SK-N-SH (cell line): ENCODE results near the gene HHIPL1.

Source experiments
- JUND ChIP-seq: IDR thresholded peaks from 2 replicates; pipeline ENCODE4 v1.4.0; 2012
- MXI1 ChIP-seq: IDR thresholded peaks from 2 replicates; pipeline ENCODE4 v1.6.1; 2012; ENCODE audit warnings: mild to moderate bottlenecking, low read depth, low read length, improper control_type of control experiment
- POLR2AphosphoS5 ChIP-seq: IDR thresholded peaks from 2 replicates; pipeline ENCODE4 v1.6.1; 2012; ENCODE audit warnings: low read depth, low read length
- RAD21 ChIP-seq: IDR thresholded peaks from 2 replicates; pipeline ENCODE4 v1.6.1; 2012; ENCODE audit warnings: mild to moderate bottlenecking, low read length
- TF ChIP-seq, protein P1 (sequence below): fragments of 200-600 bp; sonication (generic); IDR thresholded peaks from 2 replicates; pipeline ENCODE4 v1.6.1; 2017; ENCODE audit warnings: antibody characterized with exemption, mild to moderate bottlenecking, moderate library complexity
- TF ChIP-seq, protein P2 (sequence below): IDR thresholded peaks from 2 replicates; pipeline ENCODE4 v1.6.1; 2012; ENCODE audit warnings: mild to moderate bottlenecking, low read depth, low read length, moderate library complexity

DNA sequence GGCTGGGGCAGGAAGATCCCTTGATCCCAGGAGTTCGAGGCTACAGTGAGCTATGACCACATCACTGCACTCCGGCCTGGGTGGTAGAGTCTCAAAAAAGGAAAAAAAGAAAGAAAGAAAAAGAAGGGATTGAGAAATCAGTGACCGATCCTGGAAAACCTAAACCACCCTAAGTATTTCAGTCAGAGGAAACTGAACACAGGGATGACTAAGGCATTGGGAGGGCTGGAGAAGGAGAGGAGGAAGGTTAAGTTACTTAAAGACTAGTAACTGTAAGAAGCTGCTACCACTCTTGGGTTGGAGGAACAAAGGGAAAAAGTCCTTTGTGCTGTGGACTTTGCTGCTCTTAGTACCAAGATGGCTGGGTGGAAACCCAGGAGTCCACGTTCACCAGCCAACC lies 10.6 kb downstream of the HHIPL1 start:
- TF ChIP-seq, protein P1, sequence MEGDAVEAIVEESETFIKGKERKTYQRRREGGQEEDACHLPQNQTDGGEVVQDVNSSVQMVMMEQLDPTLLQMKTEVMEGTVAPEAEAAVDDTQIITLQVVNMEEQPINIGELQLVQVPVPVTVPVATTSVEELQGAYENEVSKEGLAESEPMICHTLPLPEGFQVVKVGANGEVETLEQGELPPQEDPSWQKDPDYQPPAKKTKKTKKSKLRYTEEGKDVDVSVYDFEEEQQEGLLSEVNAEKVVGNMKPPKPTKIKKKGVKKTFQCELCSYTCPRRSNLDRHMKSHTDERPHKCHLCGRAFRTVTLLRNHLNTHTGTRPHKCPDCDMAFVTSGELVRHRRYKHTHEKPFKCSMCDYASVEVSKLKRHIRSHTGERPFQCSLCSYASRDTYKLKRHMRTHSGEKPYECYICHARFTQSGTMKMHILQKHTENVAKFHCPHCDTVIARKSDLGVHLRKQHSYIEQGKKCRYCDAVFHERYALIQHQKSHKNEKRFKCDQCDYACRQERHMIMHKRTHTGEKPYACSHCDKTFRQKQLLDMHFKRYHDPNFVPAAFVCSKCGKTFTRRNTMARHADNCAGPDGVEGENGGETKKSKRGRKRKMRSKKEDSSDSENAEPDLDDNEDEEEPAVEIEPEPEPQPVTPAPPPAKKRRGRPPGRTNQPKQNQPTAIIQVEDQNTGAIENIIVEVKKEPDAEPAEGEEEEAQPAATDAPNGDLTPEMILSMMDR = no peak
- TF ChIP-seq, protein P2, sequence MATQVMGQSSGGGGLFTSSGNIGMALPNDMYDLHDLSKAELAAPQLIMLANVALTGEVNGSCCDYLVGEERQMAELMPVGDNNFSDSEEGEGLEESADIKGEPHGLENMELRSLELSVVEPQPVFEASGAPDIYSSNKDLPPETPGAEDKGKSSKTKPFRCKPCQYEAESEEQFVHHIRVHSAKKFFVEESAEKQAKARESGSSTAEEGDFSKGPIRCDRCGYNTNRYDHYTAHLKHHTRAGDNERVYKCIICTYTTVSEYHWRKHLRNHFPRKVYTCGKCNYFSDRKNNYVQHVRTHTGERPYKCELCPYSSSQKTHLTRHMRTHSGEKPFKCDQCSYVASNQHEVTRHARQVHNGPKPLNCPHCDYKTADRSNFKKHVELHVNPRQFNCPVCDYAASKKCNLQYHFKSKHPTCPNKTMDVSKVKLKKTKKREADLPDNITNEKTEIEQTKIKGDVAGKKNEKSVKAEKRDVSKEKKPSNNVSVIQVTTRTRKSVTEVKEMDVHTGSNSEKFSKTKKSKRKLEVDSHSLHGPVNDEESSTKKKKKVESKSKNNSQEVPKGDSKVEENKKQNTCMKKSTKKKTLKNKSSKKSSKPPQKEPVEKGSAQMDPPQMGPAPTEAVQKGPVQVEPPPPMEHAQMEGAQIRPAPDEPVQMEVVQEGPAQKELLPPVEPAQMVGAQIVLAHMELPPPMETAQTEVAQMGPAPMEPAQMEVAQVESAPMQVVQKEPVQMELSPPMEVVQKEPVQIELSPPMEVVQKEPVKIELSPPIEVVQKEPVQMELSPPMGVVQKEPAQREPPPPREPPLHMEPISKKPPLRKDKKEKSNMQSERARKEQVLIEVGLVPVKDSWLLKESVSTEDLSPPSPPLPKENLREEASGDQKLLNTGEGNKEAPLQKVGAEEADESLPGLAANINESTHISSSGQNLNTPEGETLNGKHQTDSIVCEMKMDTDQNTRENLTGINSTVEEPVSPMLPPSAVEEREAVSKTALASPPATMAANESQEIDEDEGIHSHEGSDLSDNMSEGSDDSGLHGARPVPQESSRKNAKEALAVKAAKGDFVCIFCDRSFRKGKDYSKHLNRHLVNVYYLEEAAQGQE = no peak
- no peak for TF ChIP-seq MXI1
- TF ChIP-seq POLR2AphosphoS5 = no peak
- TF ChIP-seq JUND = no peak
- TF ChIP-seq RAD21 = no peak
